Neural cell (in vitro differentiated cells): ENCODE data around the gene PTPRN2. TPM values are rescaled to one million over a fixed set of nuclear protein-coding genes. Genes with fewer than 3 reads are reported as not detected.
"Not testable (repeated sequence)": the region's sequence is repeated elsewhere in the genome, so short reads cannot be mapped to it uniquely, and the experiment has no call there.

Source experiments
- H2AFZ ChIP-seq: fragments of 200-600, 300-800 bp; sonication (generic), shearing (Covaris generic); 2 replicates; pipeline ENCODE4 v1.6.0; 2014; ENCODE audit warnings: low read depth, mild to moderate bottlenecking, antibody characterized with exemption, low read length, moderate library complexity
- H3F3A ChIP-seq: fragments of 200-600 bp; shearing (Covaris generic); 2 replicates; pipeline ENCODE4 v1.6.1; 2016; ENCODE audit warnings: mild to moderate bottlenecking, moderate library complexity, mixed read lengths, antibody characterized with exemption, low read length; ENCODE audit not compliant: insufficient read depth, poor library complexity, severe bottlenecking
- H3K27ac ChIP-seq: fragments of 200-600, 300-800 bp; sonication (generic), shearing (Covaris generic); 2 replicates; pipeline ENCODE4 v1.5.1; 2014; ENCODE audit warnings: mild to moderate bottlenecking, low read length, moderate library complexity
- H3K27me3 ChIP-seq: fragments of 300-800, 200-600 bp; sonication (generic), shearing (Covaris generic); 2 replicates; pipeline ENCODE4 v1.6.0; 2014; ENCODE audit warnings: mild to moderate bottlenecking, low read depth, low read length, moderate library complexity; ENCODE audit not compliant: insufficient read depth
- H3K36me3 ChIP-seq: fragments of 300-800, 200-600 bp; sonication (generic), shearing (Covaris generic); 2 replicates; pipeline ENCODE4 v1.5.1; 2014; ENCODE audit warnings: mild to moderate bottlenecking, antibody characterized with exemption, low read length, moderate library complexity; ENCODE audit not compliant: insufficient read depth
- H3K4me2 ChIP-seq: fragments of 300-800, 200-600 bp; sonication (generic), shearing (Covaris generic); 2 replicates; pipeline ENCODE4 v1.6.0; 2014; ENCODE audit warnings: mild to moderate bottlenecking, low read length
- H3K4me3 ChIP-seq: fragments of 300-800, 200-600 bp; sonication (generic), shearing (Covaris generic); 2 replicates; pipeline ENCODE4 v1.5.1; 2014; ENCODE audit warnings: mild to moderate bottlenecking, low read length, moderate library complexity
- H3K79me2 ChIP-seq: fragments of 200-600 bp; shearing (Covaris generic); replicated peaks from 2 replicates; pipeline ENCODE4 v1.6.0; 2014; ENCODE audit warnings: mild to moderate bottlenecking, low read length, moderate library complexity; ENCODE audit not compliant: insufficient read depth
- H3K9ac ChIP-seq: fragments of 300-800, 200-600 bp; sonication (generic), shearing (Covaris generic); 2 replicates; pipeline ENCODE4 v1.6.1; 2016; ENCODE audit warnings: mild to moderate bottlenecking, low read length, mixed read lengths
- H3K9me2 ChIP-seq: fragments of 200-600 bp; shearing (Covaris generic); 2 replicates; pipeline ENCODE4 v1.6.1; 2016; ENCODE audit warnings: mild to moderate bottlenecking, low read length, mixed read lengths; ENCODE audit not compliant: insufficient read depth
- H3K9me3 ChIP-seq: fragments of 200-600, 300-800 bp; sonication (generic), shearing (Covaris generic); 2 replicates; pipeline ENCODE4 v1.6.1; 2016; ENCODE audit warnings: mild to moderate bottlenecking, mixed run types, low read length, moderate library complexity, mixed read lengths
- H4K20me1 ChIP-seq: fragments of 200-600 bp; shearing (Covaris generic); 2 replicates; pipeline ENCODE4 v1.6.1; 2016; ENCODE audit warnings: mild to moderate bottlenecking, mixed run types; ENCODE audit not compliant: insufficient read depth
- CTCF ChIP-seq: fragments of 450-650 bp; IDR thresholded peaks from 2 replicates; pipeline ENCODE4 v1.5.1; 2014; ENCODE audit warnings: antibody characterized with exemption, mild to moderate bottlenecking, moderate library complexity; ENCODE audit not compliant: poor library complexity, severe bottlenecking
- EP300 ChIP-seq: fragments of 450-650 bp; conservative IDR thresholded peaks from 2 replicates; pipeline ENCODE4 v1.6.1; 2014; ENCODE audit warnings: antibody characterized with exemption, mild to moderate bottlenecking, moderate library complexity; ENCODE audit not compliant: poor library complexity, severe bottlenecking
- EZH2 ChIP-seq: fragments of 200-600, 300-800 bp; shearing (Covaris generic), sonication (generic); IDR thresholded peaks from 2 replicates; pipeline ENCODE4 v1.6.1; 2014; ENCODE audit warnings: antibody characterized with exemption, low read length, borderline replicate concordance, mild to moderate bottlenecking; ENCODE audit not compliant: insufficient read depth, poor library complexity, severe bottlenecking
- MXI1 ChIP-seq: fragments of 450-650 bp; conservative IDR thresholded peaks from 2 replicates; pipeline ENCODE4 v1.6.1; 2014; ENCODE audit warnings: antibody characterized with exemption, mild to moderate bottlenecking; ENCODE audit not compliant: poor library complexity, severe bottlenecking
- POLR2AphosphoS5 ChIP-seq: IDR thresholded peaks from 2 replicates; pipeline ENCODE4 v1.6.1; 2012
- RAD21 ChIP-seq: fragments of 450-650 bp; conservative IDR thresholded peaks from 2 replicates; pipeline ENCODE4 v1.6.1; 2014; ENCODE audit warnings: antibody characterized with exemption, mild to moderate bottlenecking, moderate library complexity
- REST ChIP-seq: IDR thresholded peaks from 2 replicates; pipeline ENCODE4 v1.6.1; 2012; ENCODE audit warnings: borderline replicate concordance
- SMC3 ChIP-seq: fragments of 450-650 bp; conservative IDR thresholded peaks from 2 replicates; pipeline ENCODE4 v1.6.1; 2014; ENCODE audit warnings: antibody characterized with exemption, mild to moderate bottlenecking, moderate library complexity; ENCODE audit not compliant: poor library complexity
- TAF1 ChIP-seq: IDR thresholded peaks from 2 replicates; pipeline ENCODE4 v1.6.1; 2012; ENCODE audit warnings: low read depth
- polyA plus RNA-seq: library from polyadenylated mRNA; depleted of rRNA; stranded (reverse); fragments of >200 nt; gene quantifications from 2 replicates; pipeline ENCODE4 v1.2.3, GENCODE V29; 2014

The PTPRN2 gene
- polyA plus RNA-seq, 1 donor from 2014 or later = 31.0 TPM

DNA sequence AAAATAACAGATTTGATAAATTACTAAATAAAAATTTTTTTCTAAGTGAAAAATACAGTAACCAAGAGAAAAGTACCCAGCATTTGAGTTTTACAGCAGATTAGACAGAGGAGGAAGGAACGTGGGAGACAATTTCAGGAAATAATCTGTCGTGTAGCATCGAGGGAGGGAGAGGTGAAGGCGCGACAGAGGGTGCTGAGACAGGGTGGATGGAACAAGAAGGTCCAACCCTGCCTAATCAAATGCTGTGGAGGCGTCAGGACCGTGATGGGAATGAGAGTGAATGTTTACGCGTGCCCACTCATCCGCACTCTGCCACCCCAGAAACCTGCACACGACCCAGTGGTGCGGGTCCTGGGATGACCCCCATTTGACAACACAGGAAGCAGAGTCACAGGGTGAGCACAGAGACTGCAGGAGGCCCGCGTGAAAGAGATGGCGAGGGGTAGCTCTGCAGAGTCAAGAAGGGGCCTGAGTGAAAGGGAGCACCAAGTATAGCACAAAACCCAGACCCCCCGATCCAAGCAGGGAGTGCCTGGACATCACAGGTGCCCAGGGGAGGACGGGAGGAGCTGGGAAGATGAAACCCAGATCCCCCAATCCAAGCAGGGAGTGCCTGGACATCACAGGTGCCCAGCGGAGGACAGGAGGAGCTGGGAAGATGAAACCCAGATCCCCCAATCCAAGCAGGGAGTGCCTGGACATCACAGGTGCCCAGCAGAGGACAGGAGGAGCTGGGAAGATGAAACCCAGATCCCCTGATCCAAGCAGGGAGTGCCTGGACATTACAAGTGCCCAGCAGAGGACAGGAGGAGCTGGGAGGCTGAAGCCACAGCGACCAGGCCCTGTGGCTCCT is 691.9 kb downstream of the PTPRN2 start:
- Histone ChIP-seq H3K27ac (no peak overlapping the region), H2AFZ (no peak overlapping the region), H3K79me2 (no peaks in the 10 kb centered on the region), H3K4me2 (no peak overlapping the region), H3K4me3 (no peak overlapping the region), H3K9me2 (no peaks in the 10 kb centered on the region), H3K9me3 (no peaks in the 10 kb centered on the region), H3K27me3 (no peaks in the 10 kb centered on the region), H3K9ac (no peak overlapping the region), H3F3A (no peaks in the 10 kb centered on the region), H4K20me1 (no peaks in the 10 kb centered on the region), H3K36me3 (no peaks in the 10 kb centered on the region)
- no peak for TF ChIP-seq CTCF
- TF ChIP-seq MXI1 = no peak
- no peak for TF ChIP-seq TAF1
- TF ChIP-seq RAD21 = no peak
- no peak for TF ChIP-seq EZH2
- no peak for TF ChIP-seq EP300
- no peak for TF ChIP-seq POLR2AphosphoS5
- TF ChIP-seq REST = no peak
- no peak for TF ChIP-seq SMC3

GRCh38 chr7:157895098-157895497 is 692.5 kb downstream of the PTPRN2 start:
- H3K9ac ChIP-seq, H2AFZ ChIP-seq, H3K9me3 ChIP-seq, H3K36me3 ChIP-seq, H3K9me2 ChIP-seq, H3F3A ChIP-seq, H3K4me2 ChIP-seq, H3K27ac ChIP-seq, H3K4me3 ChIP-seq, H4K20me1 ChIP-seq, H3K27me3 ChIP-seq, H3K79me2 ChIP-seq: not testable (repeated sequence)
